ENCODE data around the gene PDGFB.

- no peak for TF ChIP-seq CTCF (conservative IDR thresholded peaks at IDR 0.05; ENCODE audit: low read depth in 2 of 2)
- no peak for TF ChIP-seq STAT1 (IDR thresholded peaks at IDR 0.05; ENCODE audit: unreplicated experiment)
- TF ChIP-seq CREB1 (CRISPR knock-in tag; IDR thresholded peaks at IDR 0.05; ENCODE audit: low read depth) = no peak
- no peak for TF ChIP-seq ETS1 (IDR thresholded peaks at IDR 0.05)
- TF ChIP-seq POLR2AphosphoS5 (IDR thresholded peaks at IDR 0.05; ENCODE audit: low read depth) = no peak
Observed at GRCh38 chr22:39188809-39189208, 56.0 kb downstream of the PDGFB start.

Measured in GM23338 (cell line).